RWPE1 (cell line): ENCODE measurements around the gene ILDR2.

Experiments used
- CTCF ChIA-PET: fragments of 350-600 bp; sonication (Branson Sonifier 250); formaldehyde crosslinking; extraction: SDS; loops from one replicate; lab custom pipeline; 2021; lab: Yijun Ruan, JAX
- POLR2A ChIA-PET: fragments of 400-600 bp; formaldehyde crosslinking; extraction: SDS; loops from one replicate; lab custom pipeline; 2020; ENCODE audit warnings: antibody characterized with exemption; ENCODE audit not compliant: low non-redundant PET; lab: Yijun Ruan, JAX
- DNase-seq: peaks from one replicate; pipeline ENCODE4 v3.0.0; 2012; ENCODE audit warnings: low spot score
- H3K27ac ChIP-seq: fragments of 450-650 bp; 2 replicates; pipeline ENCODE4 v1.5.1; 2017
- CTCF ChIP-seq: fragments of 450-650 bp; conservative IDR thresholded peaks from 2 replicates; pipeline ENCODE4 v1.5.1; 2017; ENCODE audit warnings: low read depth, mild to moderate bottlenecking

ILDR2 gene

DNA sequence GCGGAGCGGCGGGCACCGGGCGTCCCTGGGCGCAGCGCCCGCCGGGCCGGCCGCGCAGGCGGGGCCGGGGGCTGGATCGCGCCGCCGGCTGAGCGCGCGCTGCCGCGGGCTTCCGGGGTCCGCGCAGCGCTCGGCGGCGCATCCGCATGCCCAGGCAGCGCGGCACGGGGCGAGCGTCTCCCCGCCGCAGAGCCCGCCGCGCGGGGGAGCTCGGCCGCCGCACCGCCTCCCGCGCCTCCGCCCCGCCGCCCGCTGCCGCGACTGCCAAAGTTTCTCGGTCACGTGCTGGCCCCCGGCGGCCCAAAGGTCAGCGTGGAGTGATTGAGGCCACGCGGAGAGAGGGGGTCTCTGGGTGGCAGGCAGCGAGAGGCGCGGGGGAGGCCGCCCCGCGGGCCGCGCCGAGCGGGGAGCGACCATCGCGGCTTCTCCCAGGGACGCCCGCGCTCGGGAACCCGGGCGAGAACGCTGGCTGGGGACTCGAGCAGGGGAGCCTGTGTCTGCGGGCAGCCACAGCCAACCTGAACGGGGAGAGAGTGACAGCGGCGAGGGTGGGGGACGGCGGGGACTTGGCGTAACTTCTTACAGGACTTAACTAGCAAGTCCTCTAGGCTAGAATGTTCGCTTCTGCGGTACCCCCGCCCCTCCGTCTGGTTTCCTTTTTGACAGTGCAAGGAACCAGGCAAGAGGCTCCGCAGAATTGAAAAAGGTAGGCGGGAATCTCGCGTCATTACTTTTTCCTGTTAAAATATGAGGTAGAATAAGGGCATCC, at the start of gene ILDR2:
Gene ILDR2 (minus strand): TSS at position 180 of the 769 bp plus-strand sequence. CDS start 272 bp downstream, outside the sequence.
- POLR2A ChIA-PET = no interaction called here
- no peak within 1 kb of the TSS for H3K27ac ChIP-seq
- CTCF ChIA-PET = interaction anchor here (0.6 to 1.0 kb wide), 3 partner anchors 32 to 107 kb away, joined by 3 to 4 read pairs (median 3); no protein-coding TSS in a partner anchor
- peak; percentile 33; the same call in 1 of the 2 replicates for TF ChIP-seq CTCF
- peak; percentile 30 for DNase-seq

DNA sequence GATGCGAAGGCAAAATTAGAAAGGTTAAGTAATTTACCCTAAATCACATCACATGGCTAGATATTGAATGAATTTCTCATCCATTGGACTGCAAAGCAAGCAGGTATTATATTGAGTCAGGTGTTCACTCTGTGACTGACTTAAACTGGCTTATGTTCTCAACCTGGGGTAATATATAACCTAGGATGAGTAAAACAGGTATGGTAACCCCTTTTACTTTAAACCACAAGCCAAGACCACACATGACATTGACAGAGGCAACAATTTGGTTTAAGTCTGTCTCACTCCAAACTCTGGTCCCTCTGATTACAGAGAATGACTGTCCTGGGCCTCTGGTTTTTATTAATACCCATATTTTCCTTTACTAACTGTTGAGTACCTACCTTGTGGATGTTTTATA, 47.0 kb upstream of the ILDR2 start:
- DNase-seq = no peak
- CTCF ChIA-PET = no interaction called here
- H3K27ac ChIP-seq = no peak overlapping the region
- no peak for TF ChIP-seq CTCF
- POLR2A ChIA-PET = no interaction called here

GRCh38 chr1:167016100-167016750, 40.9 kb upstream of the ILDR2 start:
- no peak overlapping the region for H3K27ac ChIP-seq
- TF ChIP-seq CTCF = no peak
- POLR2A ChIA-PET = no interaction called here
- DNase-seq = no peak
- CTCF ChIA-PET = no interaction called here

DNA sequence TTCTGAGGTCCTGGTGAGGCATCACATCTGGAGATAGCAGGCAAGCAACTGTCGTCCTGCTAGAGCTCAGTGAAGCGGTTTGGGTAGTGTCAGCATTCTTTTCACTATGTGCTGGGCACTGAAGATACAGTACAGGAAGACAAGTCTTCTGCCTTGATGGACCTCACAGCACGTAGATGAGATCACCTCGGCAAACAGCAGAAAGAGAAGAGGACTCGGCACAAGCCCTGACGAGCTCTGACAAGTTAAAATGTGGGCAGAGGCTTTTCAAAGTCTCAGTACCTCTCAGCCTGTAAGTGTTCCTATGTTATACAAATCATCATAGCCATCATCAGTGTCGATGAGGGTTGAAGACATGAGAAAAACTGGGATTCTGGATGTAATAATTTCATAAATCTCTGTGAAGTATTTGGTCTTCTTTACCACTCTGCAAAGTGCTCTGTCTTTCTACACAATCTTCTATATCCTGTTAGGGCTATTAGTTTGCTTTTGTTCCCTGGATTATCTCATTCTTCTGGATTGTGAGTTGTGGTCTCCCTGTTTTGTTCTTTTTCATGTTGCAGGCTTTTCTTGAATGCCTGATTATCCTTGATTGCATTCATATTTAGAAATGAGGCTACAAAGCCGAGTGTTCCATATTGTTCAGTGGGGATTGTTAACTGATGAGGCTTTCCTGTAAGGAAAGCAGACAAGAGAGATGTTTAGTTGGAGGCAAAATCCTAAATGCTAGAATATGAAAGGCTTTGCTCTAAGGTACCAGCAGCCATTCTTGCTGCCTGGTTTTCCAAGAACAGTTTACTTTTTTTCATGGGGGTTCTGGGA, 38.0 kb upstream of the ILDR2 start:
- no peak overlapping the region for H3K27ac ChIP-seq
- TF ChIP-seq CTCF = no peak
- DNase-seq = no peak
- ChIA-PET POLR2A (no interaction called here), CTCF (no interaction called here)

- H3K27ac ChIP-seq = no peak overlapping the region
- no peak for TF ChIP-seq CTCF
- no peak for DNase-seq
- ChIA-PET CTCF (interaction anchor here (0.8 to 1.0 kb wide), 2 partner anchors 47 to 98 kb away, joined by 3 to 5 read pairs; no protein-coding TSS in a partner anchor), POLR2A (no interaction called here)
Measured at GRCh38 chr1:167012570-167012969, 37.2 kb upstream of the ILDR2 start.
